SU-DHL-6 (cell line): ENCODE measurements around the gene GIMAP8.

Experiments used
- CTCF ChIP-seq: fragments of 200-600 bp; sonication (generic); IDR thresholded peaks from one replicate; pipeline ENCODE4 v1.5.1; 2017; ENCODE audit warnings: antibody characterized with exemption, mild to moderate bottlenecking, low read length, moderate library complexity; ENCODE audit not compliant: insufficient read depth, poor library complexity, severe bottlenecking
- EZH2phosphoT487 ChIP-seq: fragments of 200-600 bp; sonication (generic), shearing (Covaris generic); conservative IDR thresholded peaks from 2 replicates; pipeline ENCODE4 v1.6.1; 2018; ENCODE audit warnings: mild to moderate bottlenecking, antibody characterized with exemption, low read length, moderate library complexity, mixed read lengths

DNA sequence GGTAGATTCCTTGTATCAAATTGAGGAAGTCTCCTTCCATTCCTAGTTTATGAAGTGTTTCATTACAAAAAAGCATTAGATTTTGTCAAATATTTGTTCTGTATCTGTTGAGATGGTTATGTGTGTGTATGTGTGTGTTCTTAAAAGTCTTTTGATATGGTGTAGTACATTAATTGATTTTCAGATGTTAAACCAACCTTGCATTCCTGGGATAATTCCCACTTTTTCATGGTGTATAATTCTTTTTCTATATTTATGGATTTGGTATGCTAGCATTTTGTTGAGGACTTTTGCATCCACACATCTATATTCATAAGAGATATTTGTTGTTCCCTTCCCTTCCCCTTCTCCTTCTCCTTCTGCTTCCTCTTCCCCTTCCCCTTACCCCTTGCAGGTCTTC, 8.9 kb upstream of the GIMAP8 start:
- TF ChIP-seq CTCF (no peak), EZH2phosphoT487 (no peak)
